ENCODE data around the gene ASRGL1. TPM values are rescaled to one million over a fixed set of nuclear protein-coding genes. Genes with fewer than 3 reads are reported as not detected.

Gene ASRGL1
- total and polyA plus RNA-seq, 4 donors: 3.7 to 15.2 (median 8.1) TPM

GRCh38 chr11:62352355-62353336, 15.4 kb downstream of the ASRGL1 start:
- Histone ChIP-seq H3K4me3 (ENCODE audit: low read depth in 1 of 3, low read length in 3 of 3) (no peak overlapping the region), H3K4me1 (ENCODE audit: control insufficient read depth in 4 of 4, insufficient read depth in 4 of 4, low read length in 3 of 4) (no peaks in the 10 kb centered on the region), H3K36me3 (ENCODE audit: control insufficient read depth in 4 of 4, insufficient read depth in 3 of 4, low read depth in 1 of 4, low read length in 3 of 4) (no peaks in the 10 kb centered on the region), H3K27ac (ENCODE audit: low read depth in 1 of 2, low read length in 2 of 2) (no peak overlapping the region), H3K9me3 (ENCODE audit: control insufficient read depth in 4 of 4, low read length in 3 of 4) (no peaks in the 10 kb centered on the region), H3K27me3 (ENCODE audit: control insufficient read depth in 4 of 4, insufficient read depth in 4 of 4, low read length in 3 of 4) (no peaks in the 10 kb centered on the region), H3K9ac (ENCODE audit: low read depth in 1 of 2, low read length in 2 of 2) (no peak overlapping the region)
- 91% methylated on average over 9 of the region's 9 CpGs for WGBS
- TF ChIP-seq RAD21 (IDR thresholded peaks at IDR 0.05) (no peak), EGR1 (IDR thresholded peaks at IDR 0.05; ENCODE audit: low read depth in 2 of 2) (no peak), CTCF (IDR thresholded peaks at IDR 0.05; ENCODE audit: low read depth, low read length, missing input control) (no peak), ATF3 (IDR thresholded peaks at IDR 0.05) (no peak), TAF1 (conservative IDR thresholded peaks at IDR 0.05) (no peak), FOXA1 (IDR thresholded peaks at IDR 0.05) (no peak), HNF4A (conservative IDR thresholded peaks at IDR 0.05) (no peak), MAX (IDR thresholded peaks at IDR 0.05) (no peak), FOXA2 (IDR thresholded peaks at IDR 0.05) (no peak), ZBTB33 (IDR thresholded peaks at IDR 0.05) (no peak), RXRA (IDR thresholded peaks at IDR 0.05) (no peak), SP1 (IDR thresholded peaks at IDR 0.05) (no peak), YY1 (IDR thresholded peaks at IDR 0.05) (no peak), HNF4G (IDR thresholded peaks at IDR 0.05) (no peak), REST (IDR thresholded peaks at IDR 0.05) (no peak), JUND (IDR thresholded peaks at IDR 0.05) (no peak)
- DNase-seq (ENCODE audit: low spot score): no peak
